Uterus (tissue), 4 donors: ENCODE measurements around the gene SEC61A1. TPM values are rescaled to one million over a fixed set of nuclear protein-coding genes. Genes with fewer than 3 reads are reported as not detected.

ENCODE experiments used
- DNase-seq, 2 donors: peaks; one replicate each; pipeline ENCODE4 v3.0.0-alpha.2; 2019 to 2020
- H3K27ac ChIP-seq, 2 donors: fragments of 200-600 bp; sonication (generic); 1 replicate in 1 of 2; 2 replicates in 1 of 2; pipeline ENCODE4 v1.5.1; 2016 to 2018
- H3K27me3 ChIP-seq, 2 donors: fragments of 200-600 bp; sonication (generic); one replicate each; pipeline ENCODE4 v1.5.1; 2018 to 2019; ENCODE audit warnings: control low read depth in 1 of 2
- H3K36me3 ChIP-seq, 2 donors: fragments of 200-600 bp; sonication (generic); one replicate each; pipeline ENCODE4 v1.5.1; 2019; ENCODE audit warnings: control low read depth in 1 of 2
- H3K4me1 ChIP-seq, 2 donors: fragments of 200-600 bp; sonication (generic); one replicate each; pipeline ENCODE4 v1.5.1; 2018 to 2019; ENCODE audit warnings: control low read depth in 1 of 2
- H3K4me3 ChIP-seq, 2 donors: fragments of 200-600 bp; sonication (generic); 1 replicate in 1 of 2; 2 replicates in 1 of 2; pipeline ENCODE4 v1.5.1; 2018 to 2019; ENCODE audit warnings: mild to moderate bottlenecking in 1 of 2
- H3K9me3 ChIP-seq, 2 donors: fragments of 200-600 bp; sonication (generic); one replicate each; pipeline ENCODE4 v1.5.1; 2019; ENCODE audit warnings: control low read depth in 1 of 2
- POLR2A ChIP-seq, 2 donors: fragments of 450-650 bp; IDR thresholded peaks; one replicate each; pipeline ENCODE4 v1.6.1; 2016; ENCODE audit warnings: antibody characterized with exemption in 2 of 2, mild to moderate bottlenecking in 1 of 2, moderate library complexity in 1 of 2
- intact Hi-C: fragments of 100-400 bp; cut with DNase I; formaldehyde crosslinking; loops from one replicate; pipeline ENCODE4 v1.15.1; 2023; ENCODE audit warnings: low total_unique reads
- total RNA-seq, 4 donors: library from RNA; depleted of rRNA in 3 of 4; stranded (reverse); fragments of >200 nt in 3 of 4; gene quantifications; one replicate each; pipeline versions ENCODE4 v1.1.0 to v1.2.4, GENCODE V29; 2014 to 2023
- TF ChIP-seq, protein P1 (sequence below), 4 experiments: fragments of 200-600 bp in 2 of 4; fragments of 450-650 bp in 2 of 4; sonication (generic) in 2 of 4; IDR thresholded peaks; one replicate each; pipeline ENCODE4 v1.5.1; 2016 to 2019; ENCODE audit warnings: antibody characterized with exemption in 4 of 4, mild to moderate bottlenecking in 2 of 4, moderate library complexity in 1 of 4
- donor health status: DM: yes; HTN: yes; CAD: no.

The SEC61A1 gene
- total RNA-seq, 4 donors from 2014 or later = 55.9 to 197 (median 116) TPM

GRCh38 chr3:128054367-128054766 lies 2.1 kb downstream of the SEC61A1 start:
- Histone ChIP-seq H3K4me3 (no peak overlapping the region), H3K27me3 (no peaks in the 10 kb centered on the region), H3K36me3 (no peaks in the 10 kb centered on the region), H3K27ac (no peak overlapping the region), H3K9me3 (no peaks in the 10 kb centered on the region), H3K4me1 (peaks cover 10 to 15% of the 10 kb centered on the region in 2 donors)
- intact Hi-C loops = no loop called here
- TF ChIP-seq, protein P1, sequence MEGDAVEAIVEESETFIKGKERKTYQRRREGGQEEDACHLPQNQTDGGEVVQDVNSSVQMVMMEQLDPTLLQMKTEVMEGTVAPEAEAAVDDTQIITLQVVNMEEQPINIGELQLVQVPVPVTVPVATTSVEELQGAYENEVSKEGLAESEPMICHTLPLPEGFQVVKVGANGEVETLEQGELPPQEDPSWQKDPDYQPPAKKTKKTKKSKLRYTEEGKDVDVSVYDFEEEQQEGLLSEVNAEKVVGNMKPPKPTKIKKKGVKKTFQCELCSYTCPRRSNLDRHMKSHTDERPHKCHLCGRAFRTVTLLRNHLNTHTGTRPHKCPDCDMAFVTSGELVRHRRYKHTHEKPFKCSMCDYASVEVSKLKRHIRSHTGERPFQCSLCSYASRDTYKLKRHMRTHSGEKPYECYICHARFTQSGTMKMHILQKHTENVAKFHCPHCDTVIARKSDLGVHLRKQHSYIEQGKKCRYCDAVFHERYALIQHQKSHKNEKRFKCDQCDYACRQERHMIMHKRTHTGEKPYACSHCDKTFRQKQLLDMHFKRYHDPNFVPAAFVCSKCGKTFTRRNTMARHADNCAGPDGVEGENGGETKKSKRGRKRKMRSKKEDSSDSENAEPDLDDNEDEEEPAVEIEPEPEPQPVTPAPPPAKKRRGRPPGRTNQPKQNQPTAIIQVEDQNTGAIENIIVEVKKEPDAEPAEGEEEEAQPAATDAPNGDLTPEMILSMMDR (IDR thresholded peaks at IDR 0.05) = no peak
- TF ChIP-seq POLR2A (IDR thresholded peaks at IDR 0.05) = no peak
- no peak for DNase-seq

GRCh38 chr3:128056258-128056657 lies 4.0 kb downstream of the SEC61A1 start:
- Histone ChIP-seq H3K9me3 (no peaks in the 10 kb centered on the region), H3K27me3 (no peaks in the 10 kb centered on the region), H3K27ac (no peak overlapping the region), H3K36me3 (no peaks in the 10 kb centered on the region), H3K4me3 (no peak overlapping the region), H3K4me1 (peaks cover 10 to 13% of the 10 kb centered on the region in 2 donors)
- intact Hi-C loops = no loop called here
- no peak for DNase-seq
- no peak for TF ChIP-seq POLR2A (IDR thresholded peaks at IDR 0.05)

GRCh38 chr3:128060473-128061381 lies 8.5 kb downstream of the SEC61A1 start:
- H3K27me3 ChIP-seq = no peaks in the 10 kb centered on the region
- intact Hi-C loops = no loop called here
- no peak for TF ChIP-seq POLR2A (IDR thresholded peaks at IDR 0.05)
- TF ChIP-seq, protein P1 (IDR thresholded peaks at IDR 0.05) = no peak
- no peak for DNase-seq
- H3K9me3 ChIP-seq = no peaks in the 10 kb centered on the region
- no peaks in the 10 kb centered on the region for H3K36me3 ChIP-seq
- H3K4me1 ChIP-seq = no peaks in the 10 kb centered on the region
- H3K27ac ChIP-seq = no peak overlapping the region
- H3K4me3 ChIP-seq = no peak overlapping the region

- Histone ChIP-seq H3K27me3 (no peaks in the 10 kb centered on the region), H3K4me1 (no peaks in the 10 kb centered on the region), H3K9me3 (no peaks in the 10 kb centered on the region), H3K36me3 (no peaks in the 10 kb centered on the region), H3K4me3 (no peak overlapping the region), H3K27ac (no peak overlapping the region)
- intact Hi-C loops = no loop called here
- DNase-seq = no peak
- TF ChIP-seq, protein P1 (IDR thresholded peaks at IDR 0.05) = no peak
- no peak for TF ChIP-seq POLR2A (IDR thresholded peaks at IDR 0.05)
Observed at GRCh38 chr3:128062033-128062745, 10.0 kb downstream of the SEC61A1 start.

GRCh38 chr3:128063865-128064264 lies 11.6 kb downstream of the SEC61A1 start:
- Histone ChIP-seq H3K4me1 (no peaks in the 10 kb centered on the region), H3K27ac (no peak overlapping the region), H3K36me3 (no peaks in the 10 kb centered on the region), H3K4me3 (no peak overlapping the region), H3K27me3 (no peaks in the 10 kb centered on the region), H3K9me3 (no peaks in the 10 kb centered on the region)
- DNase-seq = no peak
- intact Hi-C loops = no loop called here
- TF ChIP-seq, protein P1 (IDR thresholded peaks at IDR 0.05) = no peak
- no peak for TF ChIP-seq POLR2A (IDR thresholded peaks at IDR 0.05)
